GM19240 (cell line): ENCODE measurements around the gene KIF25.
"Not testable (repeated sequence)": the region's sequence is repeated elsewhere in the genome, so short reads cannot be mapped to it uniquely, and the experiment has no call there.

Source experiments
- DNase-seq: peaks from one replicate; pipeline ENCODE4 v3.0.0; 2011; ENCODE audit warnings: low spot score; ENCODE audit not compliant: insufficient read length

Gene KIF25

DNA sequence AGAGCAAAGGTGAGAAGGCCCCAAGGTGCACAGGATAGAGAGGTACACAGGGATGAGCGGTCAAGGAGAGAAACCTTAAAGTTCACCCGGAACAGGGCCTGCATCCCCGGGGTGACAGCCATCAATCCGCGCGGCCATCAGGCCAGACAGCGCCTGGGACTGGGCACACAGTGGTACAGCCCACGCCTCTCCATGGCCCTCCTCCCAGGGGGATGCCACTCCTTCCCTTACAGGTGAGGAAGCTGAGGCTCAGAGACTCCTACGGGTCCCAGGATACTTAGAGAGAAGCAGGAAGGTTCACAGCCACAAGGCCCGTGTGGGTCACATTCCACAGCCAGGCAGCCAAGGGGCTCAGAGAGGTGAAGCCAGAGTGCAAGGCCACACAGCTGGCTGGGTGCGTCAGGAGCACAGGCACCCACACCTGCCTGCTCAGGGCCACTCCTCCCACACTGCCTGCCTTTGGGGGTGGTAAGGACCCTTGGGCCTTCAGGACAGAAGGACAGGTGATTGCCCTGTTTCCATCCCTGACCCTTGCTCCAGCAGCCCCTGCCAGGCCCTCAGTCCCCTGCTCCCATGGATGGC lies 66.8 kb downstream of the KIF25 start:
- DNase-seq, result no peak

DNA sequence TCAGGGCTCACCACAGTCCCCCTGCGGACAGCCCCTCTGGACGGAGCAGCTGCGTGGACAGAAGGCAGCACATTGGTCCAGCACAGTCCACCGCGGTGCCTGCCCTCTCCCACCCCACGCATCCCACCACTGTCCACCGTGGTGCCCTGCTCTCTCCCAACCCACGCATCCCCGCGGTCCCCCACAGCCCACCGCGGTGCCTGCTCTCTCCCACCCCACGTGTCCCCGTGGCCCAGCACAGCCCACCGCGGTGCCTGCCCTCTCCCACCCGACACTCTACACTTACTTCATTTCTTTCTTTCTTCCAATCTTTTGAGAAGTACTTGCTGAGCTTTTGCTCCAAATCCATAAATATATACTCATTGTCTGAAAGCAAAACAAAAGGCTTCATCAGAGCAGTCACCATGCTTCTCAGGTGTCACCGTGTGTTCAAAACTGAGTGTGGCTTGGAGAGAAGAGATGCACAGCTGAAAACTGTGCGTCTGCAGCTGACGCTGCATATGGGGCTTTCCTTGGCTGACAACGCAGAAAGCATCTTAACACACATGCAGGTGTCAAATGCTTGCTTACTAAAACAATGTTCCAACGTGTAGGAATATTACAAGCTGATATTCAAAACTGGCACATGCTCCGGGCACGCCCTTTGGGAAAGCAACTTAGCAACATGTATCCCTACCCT lies 69.7 kb downstream of the KIF25 start:
- DNase-seq, result no peak

DNA sequence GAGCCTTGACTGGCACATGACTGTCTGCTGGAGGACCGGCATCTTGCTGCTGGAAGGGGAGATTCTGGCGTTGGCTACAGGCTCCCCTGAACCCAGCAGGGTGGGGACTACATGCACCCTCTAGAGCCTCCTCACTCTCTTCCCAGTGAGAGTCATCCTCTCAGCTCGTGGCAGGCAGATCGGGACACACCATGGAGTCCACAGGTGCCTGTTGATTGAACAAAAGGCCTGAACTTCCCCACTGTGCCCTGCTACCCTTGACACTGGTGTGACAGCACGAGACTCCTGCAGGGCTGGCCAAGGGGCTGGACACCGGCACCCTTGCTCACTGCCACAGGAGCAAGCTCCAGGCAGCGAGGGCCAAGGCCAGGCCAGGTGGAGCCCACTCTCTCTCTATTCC lies 73.3 kb downstream of the KIF25 start:
- no peak for DNase-seq

DNA sequence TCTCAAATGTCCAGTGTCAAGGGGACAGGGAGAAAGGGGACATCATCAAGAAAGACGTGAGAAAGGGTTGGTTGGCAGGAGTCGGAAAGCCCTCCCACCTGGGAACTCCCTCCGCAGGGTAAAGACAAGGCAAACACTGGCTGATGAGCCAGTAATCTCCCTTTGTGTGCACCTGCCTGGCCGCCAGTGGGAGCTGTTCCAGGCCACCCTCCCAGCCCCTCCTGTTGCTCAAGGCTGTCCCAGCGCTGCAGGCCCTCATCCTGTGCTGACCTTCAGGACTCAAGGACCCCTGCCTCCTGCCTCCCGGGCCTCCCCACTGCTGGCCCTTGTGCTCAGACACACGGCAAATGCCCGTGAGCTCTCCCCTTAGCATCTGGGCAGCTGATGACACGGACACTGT lies 74.1 kb downstream of the KIF25 start:
- no peak for DNase-seq

DNA sequence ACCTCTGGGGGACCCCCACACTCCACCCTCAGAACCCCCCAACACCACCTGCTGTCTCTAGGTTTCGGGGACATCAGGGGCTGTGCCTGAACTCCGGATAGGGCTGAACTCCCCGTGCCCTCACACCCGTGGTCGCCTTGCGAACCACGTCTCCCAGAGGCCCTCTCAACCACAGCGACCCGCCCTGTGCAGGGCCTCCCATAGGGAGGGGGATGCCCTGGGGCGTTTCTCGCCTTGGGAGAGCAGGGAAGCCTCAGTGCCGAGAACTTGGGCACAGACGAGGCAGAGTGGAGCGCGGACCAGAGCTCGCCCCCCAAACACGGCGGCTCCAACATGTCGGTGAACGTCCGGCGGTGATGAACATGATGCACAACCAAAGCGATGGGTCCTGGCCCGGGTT lies 74.8 kb downstream of the KIF25 start:
- no peak for DNase-seq

DNA sequence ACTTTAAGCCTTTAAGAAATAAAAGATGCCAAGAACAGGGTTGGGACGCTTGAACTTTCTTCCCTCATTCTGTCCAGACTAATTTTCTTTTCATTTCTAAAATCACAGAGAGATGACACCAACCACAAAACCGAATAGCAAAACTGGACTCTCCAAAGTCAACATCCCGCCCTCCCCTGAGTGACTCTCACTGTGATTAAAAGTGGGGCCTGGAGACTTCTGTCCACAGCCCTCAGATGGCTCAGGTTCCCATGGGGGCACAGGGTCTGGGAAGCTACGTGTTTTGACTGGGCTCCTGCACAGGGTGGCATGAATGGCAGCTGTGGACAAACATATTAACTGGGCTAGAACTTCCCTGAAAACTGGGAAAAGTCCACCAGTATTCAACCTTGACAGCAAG lies 75.3 kb downstream of the KIF25 start:
- no peak for DNase-seq

DNA sequence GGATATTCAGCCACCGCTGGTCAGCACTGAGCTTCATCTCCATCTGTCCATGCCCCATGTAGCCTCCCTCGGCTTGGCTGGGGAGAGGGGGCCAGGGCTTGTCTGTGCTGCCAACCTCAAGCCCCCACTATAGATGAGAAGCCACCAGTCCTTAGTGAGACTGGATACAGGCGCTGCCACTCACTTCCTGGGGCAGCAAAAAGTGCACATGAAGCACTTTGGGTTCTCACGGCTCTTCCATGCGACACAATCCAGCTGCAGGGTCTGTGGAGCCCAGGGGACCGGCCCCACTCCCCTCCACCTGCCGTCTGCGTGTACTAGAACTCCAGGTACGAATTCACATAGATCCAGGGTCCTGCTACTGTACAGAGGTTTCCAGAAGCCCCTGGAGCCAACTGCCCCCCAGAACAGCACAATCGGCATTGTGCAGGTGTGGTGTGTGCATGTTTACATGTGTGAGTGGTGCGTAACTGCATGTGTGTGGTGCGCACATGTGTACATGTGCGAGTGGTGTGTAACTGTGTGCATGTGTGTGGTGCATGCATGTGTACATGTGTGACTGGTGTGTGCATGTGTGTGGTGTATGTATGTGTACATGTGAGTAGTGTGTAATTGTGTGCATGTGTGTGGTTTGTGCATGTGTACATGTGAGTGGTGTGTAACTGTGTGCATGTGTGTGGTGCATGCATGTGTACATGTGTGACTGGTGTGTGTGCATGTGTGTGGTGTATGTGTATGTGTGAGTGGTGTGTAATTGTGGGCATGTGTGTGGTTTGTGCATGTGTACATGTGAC lies 76.7 kb downstream of the KIF25 start:
- DNase-seq, result no peak

DNA sequence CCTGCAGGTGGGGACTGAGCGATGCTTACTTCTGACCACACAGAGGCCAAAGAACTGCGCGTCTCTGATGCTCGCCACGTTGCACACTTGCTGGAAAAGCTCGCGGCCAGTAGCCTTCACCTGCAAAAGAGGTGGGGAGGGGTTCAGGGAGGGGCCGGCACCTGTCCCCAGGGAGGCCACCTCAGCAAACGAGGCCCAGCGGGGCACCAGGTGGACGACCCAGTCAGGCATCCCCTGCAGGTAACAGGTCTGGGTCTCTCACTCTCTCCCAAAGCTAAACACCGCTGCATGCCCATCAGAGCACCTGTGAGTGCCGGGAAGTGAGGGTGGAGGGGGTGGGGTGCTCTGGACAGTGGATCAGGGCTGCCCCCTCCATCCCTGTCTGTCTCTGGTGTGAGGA lies 77.7 kb downstream of the KIF25 start:
- DNase-seq, result no peak

DNA sequence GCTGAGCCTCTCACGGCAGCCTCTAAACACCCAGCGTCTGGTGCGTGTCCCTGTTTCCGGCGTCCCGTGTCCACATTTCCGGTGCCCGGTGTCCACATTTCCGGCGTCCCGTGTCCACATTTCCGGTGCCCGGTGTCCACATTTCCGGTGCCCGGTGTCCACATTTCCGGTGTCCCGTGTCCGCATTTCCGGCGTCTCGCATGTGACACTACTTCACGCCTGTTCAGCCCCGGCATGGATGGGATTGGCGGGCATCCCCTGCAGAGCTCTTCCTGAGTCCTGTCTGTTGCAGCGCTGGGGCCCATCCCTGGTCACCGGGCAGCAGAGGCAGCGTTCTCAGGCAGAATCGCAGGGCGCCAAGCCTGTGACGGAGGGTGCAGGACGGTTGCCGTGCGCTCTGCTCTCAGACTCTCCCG lies 78.3 kb downstream of the KIF25 start:
- DNase-seq, result no peak

DNA sequence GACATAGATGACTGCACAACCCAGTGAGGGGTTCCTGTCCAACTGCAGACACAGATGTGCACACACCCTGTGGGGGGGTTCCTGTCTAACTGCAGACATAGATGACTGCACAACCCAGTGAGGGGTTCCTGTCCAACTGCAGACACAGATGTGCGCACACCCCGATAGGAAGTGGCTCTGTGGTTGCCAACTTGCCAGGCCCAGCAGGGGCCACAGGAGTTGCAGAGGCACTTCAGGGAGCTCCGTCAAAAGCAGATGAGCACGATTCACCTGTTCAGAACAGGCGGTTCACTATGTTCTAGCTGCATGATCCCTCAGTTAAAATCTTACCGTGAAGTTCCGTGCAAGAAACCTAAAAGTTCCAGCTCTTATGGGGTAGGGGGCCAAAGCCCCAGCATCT lies 79.9 kb downstream of the KIF25 start:
- not testable (repeated sequence) for DNase-seq

DNA sequence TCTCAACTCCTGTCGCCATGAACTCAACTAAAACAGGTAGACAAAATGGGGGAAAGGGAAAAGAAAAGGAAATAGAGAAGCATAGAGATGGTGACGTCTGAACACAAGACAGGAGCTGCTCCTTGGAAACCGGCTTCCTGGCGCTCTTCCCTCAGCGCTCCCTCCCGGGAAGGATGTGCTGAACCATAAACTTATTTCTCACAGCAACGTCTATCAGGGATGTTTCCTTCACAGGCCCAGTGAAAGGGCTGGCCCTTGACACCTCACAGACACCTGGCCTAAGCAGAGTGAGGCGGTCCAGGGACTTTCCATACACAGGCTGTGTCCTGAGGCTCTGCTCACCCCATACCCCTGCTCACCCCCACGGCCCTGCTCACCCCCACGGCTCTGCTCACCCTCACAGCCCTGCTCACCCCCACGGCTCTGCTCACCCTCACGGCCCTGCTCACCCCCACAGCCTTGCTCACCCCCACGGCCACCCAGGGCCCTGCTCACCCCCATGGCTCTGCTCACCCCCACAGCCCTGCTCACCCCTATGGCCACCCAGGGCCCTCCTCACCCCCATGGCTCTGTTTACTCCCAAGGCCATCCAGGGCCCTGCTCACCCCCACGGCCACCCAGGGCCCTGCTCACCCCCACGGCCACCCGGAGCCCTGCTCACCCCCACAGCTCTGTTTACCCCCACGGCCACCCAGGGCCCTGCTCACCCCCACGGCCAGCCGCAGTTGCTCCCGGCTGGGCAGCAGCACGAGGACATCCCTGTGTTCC lies 80.9 kb downstream of the KIF25 start:
- DNase-seq, result no peak

DNA sequence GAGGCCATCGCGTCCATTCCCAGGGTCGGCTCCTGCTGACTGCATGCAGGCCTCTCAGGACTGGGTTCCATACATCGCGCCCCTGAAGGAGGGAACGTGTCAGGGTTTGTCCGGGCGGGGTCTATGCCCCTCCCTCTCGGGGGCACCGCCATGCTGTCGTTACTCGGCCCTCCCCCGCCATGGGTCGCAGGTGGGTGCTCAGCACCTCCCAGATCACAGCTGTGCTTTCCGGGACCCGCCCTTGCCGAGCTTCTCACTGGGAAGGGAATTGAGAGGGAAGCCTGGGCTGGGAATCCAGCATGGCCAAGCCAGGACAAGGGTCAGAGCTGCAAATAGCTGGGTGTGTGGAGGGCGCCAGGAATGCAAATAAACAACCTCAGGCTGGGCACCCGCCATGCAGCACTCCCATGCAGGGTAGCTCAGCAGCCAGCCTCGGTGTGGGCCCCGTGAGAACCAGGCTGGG lies 81.5 kb downstream of the KIF25 start, which contains the start of gene FRMD1:
TSS of gene FRMD1 (minus strand) at position 270 of the 463 bp plus-strand sequence. CDS start at position 152, 118 bp downstream.
- no peak for DNase-seq

DNA sequence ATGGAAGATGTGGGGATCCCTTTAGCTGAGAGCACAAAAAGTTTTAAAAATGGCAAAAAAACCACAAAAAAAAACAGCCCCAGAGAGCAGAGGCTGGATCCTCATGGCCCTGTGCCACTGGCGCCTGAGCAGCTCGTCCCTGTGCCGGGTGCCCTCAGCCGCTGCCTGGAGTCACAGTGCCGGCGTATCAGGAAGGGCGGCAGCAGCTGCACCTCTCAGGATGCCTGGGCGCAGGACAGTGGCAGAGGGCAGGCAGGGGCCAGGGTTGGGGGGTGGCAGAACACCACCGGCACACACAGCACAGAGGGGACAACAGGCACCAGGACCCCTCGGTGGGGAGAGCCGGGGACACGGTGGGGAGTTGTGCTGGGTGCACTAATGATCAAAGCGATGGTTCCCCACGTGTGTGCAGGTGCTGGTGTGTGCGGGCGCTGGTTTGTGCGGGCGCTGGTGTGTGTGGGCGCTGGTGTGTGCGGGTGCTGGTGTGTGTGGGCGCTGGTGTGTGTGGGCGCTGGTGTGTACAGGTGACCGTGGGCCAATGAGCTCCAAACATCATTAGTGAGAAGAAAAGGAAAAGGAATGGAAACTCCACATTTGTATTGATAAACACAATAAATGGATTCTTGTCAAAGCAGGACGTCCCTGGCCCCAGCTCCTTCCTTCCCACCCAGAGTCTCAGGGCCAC lies 83.1 kb downstream of the KIF25 start:
- DNase-seq, result no peak

DNA sequence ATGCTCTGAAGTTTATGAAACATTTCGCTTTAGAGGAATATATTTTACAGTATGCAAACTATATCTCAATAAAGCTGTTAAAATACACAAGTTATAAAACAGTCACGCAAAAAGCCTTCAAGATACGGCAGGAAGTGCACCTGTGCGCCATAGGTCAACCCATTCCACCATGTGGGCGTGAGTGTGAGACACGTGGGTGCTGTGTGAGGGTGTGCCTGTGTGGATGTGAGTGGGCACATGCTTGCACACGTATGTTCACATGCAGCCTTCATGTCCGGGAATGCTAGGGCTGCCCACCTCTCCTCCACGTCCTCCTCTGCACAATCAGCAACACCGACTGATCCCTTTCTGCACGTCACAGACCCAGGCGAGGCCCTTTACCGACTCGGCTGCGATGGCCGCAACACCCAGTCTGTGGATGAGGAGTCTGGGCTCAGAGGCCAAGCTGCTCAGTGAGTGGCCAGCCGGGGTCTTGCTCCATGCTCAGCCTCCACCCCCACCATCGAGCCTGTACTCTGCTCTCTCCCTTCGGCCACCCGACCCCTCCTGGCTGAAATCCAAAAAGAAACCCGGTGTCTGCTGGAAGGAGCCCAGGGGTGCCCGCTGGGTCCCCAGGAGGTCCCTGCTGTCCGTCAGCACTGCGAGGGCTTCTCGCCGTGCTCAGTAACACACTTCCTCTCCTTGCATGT lies 84.5 kb downstream of the KIF25 start:
- DNase-seq, result no peak

DNA sequence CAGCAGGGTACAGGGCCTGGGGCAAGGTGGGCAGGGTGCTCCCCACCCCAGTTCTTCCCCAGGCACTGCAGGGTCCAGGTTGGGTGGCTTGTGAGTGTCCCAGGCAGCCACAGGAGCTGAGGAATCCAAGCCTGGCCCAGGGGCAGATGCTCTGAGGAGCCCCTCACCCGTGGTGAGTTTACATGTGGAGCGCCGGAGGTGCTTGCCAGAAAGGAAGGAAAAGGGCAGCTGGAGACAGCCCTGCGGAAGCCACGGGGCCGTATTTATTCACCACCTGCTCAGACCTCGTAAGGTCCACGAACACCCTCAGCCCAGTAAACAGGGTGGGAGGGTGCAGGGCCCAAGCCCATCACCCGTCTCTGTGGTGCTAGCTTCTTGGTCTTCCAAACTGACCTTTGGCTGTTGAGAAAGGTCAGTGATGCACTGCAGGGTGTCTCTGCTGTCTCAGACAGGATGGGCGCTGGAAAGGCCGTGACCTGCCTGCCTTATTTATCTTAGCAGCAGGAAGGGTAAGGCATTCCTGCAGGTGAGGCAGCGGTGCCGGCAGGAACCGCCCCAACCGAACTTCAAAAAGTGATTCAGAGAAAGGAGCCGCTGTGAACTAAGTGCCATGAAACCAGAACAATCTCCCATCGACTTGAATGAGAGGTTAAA lies 85.5 kb downstream of the KIF25 start:
- no peak for DNase-seq

DNA sequence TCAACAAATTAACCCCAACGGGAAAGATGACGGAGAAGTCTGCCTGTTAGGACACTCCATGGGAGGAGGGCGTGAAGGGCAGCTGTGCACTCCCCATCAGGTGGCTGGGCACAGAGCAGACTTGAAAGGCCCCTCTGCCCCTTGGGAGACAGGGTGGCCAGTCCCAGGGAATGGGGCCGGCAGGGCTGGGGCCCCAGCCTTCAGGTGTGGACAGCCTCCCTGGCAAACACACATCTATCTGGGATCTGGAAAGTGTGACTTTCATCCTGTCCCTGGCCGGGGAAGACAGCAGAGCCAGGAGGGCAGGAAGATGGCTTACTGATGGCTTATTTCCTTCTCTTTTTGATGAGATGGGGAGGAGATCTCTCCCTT lies 86.0 kb downstream of the KIF25 start:
- DNase-seq, result no peak

DNA sequence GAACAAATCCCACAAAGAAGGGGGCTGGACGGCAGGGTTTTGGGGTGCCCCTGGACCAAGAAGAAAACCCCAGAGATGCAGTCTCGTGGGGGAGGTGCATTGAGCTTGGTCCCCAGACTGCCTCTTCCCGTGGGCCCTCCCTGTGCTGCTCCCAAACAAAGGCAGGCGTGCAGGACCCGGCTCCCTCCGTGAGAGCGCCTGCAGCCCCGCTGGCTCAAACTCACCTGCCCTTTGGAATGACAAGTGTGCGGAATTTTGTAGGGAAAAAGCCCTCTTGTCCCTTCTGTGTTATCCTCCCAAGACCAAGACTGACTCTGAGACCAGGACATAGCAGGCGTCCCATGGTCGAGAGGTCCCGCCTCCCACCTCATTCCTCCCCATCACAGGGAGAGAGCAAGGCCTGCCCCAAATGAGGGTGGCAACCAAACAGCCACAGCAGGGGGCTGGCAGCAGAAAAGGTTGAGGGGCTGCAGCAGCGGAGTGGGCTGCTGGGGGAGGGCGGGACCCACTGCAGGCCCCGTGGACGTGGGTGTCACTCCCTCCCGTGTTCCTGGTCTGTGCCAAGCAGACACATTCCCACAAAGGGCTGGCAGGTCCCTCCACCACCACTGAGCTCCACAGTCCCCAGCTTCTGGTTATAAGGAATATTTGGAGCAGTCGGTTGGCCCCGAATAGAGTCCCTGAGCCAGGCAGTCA lies 87.1 kb downstream of the KIF25 start:
- DNase-seq, result no peak

DNA sequence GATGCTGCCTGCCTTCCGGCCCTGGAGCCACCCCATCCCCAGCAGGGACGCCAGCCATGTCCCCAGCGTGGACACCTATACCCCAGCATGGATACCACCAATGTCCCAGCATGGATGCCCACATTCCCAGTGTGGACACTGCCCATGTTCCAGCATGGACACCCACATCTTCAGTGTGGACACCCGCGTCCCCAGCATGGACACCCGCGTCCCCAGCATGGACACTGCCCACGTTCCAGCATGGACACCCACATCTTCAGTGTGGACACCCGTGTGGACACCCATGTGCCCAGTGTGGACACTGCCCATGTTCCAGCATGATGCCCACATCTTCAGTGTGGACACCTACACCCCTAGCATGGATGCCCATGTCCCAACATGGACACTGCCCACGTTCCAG lies 88.6 kb downstream of the KIF25 start:
- no peak for DNase-seq

DNA sequence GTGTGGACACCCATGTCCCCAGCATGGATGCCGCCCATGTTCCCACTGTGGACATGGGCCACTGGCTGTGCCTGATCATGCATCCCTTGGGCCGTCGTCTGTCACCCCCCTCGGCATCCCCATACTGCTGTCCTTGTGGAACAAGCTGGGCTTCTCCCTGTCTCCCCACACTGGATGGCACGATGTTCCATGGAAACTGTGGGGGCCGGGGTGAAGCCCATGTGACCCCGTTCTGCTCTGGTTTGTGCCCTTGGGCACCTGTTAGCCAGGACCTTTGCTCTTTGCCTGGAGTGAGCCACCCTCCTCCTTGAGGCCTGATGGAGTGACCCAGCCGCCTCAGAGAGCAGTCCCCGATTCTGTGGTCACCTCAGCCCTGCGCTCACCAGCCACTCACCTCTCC lies 89.1 kb downstream of the KIF25 start:
- no peak for DNase-seq
